ENCODE results near the gene RAMACL.

RAMACL gene

DNA sequence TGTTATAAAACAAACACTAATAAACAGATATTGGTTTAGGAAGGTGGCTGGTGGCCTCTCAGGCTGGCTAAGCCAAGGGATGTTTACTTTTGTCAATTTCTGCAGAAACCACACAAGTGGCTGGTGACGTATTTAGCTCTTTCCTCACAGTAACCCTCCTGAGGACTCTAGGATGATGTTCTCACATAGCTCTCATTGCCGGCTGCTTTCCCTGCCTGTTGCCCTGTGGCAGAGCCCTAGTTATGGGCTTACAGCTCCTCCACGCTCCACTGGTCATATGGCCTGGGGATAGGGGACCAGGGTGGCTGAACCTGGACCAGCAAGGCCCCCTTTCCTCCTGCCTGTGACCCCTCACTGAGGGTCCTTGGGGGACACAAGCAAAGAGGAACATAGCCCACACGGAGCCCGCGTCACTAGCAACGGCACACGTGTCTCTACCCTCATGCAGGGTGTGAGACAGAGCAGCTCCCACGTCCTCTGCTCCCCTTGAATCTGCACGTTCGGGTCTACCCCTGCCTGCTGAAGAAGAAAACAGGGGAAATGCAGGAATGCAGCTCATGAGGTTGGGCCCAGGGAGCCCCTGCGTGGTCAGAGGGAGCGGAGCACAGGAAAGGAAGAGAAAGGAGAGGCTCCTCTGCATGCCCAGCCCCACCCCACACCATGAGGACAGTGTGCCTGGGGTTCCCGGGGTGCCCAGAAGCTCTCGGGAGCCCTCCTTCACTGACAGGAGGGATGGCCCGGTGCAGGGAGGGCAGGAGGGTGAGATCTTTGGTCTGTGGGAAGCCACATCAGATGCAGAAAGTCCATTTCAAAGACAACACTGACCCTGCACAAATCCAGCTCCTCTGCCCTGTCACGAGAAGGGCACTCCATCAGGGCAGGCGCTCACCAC lies 13.9 kb downstream of the RAMACL start:
- no peak for DNase-seq

DNA sequence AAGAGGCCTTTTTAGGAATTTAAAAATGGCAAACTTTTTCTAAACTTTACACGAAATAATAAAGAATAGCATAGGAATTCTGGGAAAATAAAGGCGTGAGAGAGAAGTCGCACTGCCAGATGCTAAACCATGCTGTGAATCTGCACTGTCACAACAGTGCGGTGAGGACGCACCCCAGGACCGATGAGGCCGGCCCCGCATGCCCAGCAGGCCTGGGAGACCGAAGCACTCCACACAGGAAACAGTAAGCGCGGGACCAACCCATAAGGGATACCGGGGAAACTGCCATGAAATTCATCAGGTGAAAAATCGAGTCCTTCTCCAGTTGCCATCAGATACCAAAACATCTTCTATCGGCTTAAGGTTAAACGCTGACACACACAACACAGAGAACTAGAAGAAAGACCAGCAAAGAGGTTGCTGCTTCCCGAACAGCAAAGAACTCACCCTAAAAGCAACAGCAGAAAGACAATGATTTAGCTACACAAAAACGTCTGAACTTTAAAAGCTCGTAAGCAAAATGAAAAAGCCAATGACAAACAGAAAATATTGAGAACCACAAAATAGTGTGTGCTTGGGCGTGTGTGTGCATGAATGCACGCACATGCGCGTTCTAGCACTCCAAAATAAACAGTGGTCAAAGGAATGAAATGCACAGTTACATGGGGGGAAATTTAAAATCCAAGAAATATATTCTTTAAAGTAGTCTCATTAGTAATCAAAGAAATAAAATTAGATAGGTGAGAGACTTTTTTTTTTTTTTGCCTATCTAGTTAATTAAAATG lies 15.4 kb downstream of the RAMACL start:
- DNase-seq = no peak

DNA sequence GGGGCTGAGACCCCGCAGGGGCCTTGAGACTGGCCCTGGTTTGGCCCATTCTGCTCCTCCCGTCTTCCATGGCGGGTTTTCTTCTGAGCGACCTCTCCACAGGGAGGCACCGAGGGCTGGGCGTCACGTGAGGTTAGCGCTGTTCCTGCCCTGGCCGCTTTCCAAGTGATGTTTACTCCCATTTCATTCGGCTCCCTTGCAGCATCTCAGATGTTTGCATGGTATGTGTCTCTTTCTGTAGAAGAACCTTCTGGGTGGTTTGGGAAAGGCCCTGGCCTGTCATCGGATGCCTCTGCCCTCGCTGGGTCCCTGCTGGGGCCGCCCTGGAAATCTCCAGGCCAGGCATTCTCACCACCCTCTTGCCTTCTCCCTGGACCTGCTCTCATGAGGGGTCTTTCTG lies 17.3 kb downstream of the RAMACL start:
- DNase-seq = no peak

DNA sequence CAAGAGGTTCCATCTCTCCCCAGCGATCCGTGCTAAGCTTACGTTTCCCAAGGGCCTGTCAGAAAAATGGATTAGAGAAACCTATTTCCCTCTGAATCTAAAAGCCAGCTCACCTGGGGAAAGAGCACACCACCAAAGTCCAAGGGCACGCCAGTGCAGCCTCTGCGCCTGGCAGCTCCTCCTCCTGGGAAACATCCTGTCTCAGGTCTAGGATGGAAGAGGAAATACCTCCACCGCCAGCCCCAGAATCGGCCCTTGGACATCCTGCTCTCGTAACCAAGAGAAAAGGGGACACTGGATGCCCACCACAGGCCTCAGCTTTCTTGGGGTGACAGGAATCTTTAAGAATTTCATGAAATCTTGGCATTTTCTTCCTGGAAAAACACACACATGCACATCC lies 18.7 kb downstream of the RAMACL start:
- no peak for DNase-seq

DNA sequence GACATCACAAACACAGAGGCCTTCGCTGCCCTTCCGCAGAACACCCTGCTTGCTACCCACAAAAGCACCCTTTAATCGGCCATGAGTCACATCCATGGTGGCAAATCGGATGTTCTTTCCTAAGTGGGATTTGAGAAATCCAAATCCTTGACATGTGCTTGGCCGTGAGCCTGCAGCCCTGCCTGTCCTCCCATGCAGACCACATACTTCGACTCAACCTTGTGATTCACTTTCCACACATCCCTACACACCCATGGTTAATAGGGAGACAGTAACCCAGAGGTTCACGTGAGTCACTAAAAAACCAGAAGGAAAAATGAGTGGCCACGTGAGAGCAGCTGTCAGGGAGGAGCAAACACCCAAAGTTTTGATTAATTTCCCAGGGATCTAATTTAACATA lies 19.4 kb downstream of the RAMACL start:
- DNase-seq = no peak

DNA sequence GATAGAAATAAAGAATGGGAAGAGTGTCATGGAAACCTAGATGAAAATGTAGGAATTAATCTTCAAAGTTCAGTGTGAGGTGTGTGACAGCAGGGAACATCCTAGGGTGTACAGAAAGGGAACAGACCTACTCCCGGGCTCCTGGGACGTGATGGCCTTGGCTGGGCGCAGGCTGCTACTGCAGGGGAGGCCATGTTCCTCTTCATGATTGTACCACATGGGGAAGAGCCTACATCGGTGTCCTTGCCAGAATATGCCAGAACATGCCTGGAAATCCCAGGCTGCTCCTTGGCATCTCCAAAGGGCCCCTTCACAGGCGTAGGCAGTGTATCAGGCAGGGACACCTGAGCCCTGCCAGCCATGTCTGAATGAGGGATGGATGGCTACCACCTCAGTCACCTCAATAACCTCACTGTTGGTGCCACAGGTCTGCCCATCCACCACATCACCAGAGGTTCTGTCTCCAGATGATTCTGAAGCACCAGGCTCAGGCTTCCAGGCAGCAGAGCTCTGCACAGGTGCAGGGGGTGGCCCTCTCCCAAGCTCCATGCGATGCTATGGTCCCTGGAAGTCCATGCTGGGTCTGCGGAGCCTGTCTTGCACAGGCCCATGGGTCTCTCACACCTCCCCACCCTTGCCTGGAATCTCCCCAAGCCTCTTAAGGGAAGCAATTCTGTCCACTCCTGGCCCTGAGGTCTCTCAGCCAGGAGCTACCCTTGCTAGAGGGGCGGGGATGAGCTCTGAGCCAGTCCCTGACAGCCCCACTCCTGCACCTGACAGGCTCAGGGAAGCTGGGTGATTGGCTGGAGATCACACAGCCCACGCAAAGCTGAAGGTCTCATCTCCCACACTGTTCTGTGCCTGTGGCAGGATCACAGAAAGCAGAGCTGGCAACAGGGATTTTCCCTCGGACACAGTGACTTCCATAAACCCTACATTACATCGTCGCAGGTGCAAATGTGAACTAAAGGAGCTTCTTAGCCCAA lies 20.2 kb downstream of the RAMACL start:
- no peak for DNase-seq

DNA sequence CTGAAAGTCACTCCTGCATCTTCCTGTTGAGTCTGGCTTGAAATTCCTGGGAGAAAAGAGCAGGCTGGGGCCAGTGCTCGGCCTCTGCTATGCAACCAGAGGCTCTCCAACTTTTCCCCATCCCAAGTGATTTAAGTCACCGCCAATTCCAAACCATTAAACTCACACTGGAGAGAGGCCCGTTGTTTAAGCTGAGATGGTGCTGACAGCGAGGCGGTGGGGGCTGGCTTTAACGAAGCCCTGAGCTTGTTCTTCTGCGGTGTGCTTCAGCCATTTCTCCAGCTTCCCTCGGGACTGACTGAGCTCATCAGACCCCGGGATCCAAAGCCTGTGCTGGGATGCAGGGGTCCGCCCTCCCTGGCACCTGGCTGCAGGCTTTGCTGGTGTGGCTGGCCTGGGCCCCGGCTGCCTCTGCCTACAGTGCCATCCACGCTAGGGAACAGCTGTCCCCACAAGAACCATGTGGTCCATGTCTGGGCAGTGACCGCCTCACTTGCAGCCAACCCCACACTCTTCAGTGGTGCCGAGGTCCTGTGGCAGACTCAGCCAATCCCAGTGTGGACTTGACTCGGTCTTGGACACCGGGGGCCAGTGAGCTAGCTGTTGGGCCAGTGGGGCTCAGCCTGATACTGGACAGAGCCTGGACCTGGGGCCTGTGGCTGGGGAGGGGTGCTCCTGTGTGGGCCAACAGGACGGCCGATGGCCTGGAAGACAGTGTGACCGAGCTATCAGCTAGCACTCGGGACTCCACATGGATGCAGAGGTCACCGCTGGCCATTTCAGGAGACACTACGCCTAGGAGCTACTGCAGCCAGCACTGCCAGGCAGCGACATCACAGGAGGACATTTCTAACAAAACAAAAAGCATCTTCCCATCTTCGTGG lies 21.2 kb downstream of the RAMACL start:
- DNase-seq = no peak

DNA sequence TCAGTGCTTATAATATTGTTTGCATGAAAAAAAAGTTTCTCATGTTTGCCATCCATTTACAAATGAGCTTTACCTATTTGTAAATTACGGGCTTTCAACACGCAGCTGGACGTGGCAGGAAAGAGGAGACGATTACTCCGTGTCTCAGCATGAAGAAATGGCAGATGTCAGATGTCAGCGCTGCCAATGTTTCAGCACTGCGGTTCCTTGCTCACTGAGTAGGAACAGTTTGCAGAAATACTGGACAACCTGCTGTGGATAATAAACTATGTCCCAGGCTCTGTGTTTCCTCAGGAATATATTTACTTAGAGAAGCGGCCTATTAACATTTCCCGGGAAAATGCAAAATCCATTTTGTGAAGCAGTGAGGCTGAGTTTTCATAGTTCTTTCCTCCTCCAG lies 22.7 kb downstream of the RAMACL start:
- peak; percentile 3 for DNase-seq

DNA sequence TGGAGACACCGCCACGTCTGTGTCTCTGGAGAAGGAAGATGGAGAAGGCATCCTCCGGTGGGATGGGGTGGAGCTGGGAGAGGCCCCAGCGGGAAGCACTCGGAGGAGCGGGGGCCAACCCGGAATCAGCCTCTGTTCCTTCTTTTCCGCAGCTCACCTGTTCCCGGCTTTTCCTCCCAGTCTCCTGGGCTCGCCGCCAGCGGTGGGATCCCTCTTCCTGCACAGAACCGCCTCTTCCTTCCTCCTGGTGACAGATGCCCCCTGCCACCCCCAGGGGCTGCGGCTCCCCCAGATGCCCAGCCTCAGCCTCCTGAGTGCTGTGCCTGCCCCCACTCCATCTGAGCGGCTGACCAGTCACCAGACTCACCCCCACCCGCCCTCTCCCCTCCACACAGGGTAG lies 23.3 kb downstream of the RAMACL start:
- DNase-seq = no peak

DNA sequence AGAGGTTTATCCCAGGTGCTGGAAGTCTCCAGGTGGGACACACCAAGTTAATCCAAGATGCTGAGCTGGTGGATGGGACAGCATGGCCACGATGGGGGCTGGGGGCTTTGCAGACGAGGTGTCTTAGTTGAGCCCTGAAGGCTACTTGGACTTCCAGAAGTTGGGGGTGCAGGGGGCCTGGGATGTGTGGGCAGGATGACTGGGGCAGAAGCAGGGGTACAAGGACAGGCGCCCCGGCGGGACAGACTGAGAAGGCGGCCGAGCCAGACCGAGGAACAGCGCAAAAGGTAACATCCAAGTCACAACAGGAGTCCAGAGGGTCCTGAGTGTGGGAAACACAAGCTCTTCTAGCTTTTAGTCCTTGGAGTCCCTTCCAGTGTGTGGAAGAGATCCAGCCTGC lies 23.8 kb downstream of the RAMACL start:
- DNase-seq = no peak

DNA sequence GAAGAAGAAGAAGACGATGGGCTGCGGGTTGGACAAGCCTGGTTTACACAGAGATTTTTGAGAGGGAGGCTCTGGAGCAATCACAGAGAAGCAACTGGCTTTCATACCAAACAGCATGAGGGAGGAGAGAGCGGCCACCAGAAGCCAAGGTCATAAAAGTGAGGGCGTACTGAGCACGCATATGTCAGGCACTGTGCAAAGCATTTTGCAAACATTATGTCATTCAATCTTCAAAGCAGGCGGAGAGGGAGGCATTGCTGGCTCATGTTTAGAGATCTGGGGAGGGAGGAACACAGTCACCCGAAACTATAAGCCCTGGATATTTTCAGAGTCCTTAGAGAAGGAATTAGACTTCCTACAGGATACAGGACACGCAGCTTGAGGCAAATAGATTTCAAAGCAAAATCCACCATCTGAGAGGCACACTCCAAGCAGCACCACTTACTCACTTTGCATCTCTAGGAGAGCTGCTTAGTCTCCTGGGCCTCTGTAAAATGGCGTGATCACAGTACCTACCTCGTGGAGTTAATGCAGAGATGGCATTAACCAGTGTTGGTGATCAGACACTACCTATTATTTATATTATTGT lies 24.6 kb downstream of the RAMACL start:
- DNase-seq = no peak

DNA sequence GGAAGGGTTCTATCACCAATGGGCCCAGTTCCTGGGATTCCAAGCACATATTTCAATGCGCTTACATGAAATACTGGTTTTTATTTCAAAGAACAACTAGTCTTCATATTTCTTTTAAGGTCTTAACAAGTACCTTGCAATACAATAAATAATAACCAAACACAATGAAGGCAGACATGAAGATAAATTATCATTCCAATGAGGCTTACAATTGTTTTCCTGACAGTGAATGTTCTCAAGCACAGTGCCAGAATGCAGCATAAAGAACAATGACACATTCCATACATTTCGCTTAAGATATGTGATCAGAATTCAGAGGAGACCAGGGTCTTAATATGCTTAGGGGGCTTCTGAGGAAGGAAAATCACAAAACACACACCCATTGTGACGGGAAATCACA lies 26.3 kb downstream of the RAMACL start:
- DNase-seq = no peak

DNA sequence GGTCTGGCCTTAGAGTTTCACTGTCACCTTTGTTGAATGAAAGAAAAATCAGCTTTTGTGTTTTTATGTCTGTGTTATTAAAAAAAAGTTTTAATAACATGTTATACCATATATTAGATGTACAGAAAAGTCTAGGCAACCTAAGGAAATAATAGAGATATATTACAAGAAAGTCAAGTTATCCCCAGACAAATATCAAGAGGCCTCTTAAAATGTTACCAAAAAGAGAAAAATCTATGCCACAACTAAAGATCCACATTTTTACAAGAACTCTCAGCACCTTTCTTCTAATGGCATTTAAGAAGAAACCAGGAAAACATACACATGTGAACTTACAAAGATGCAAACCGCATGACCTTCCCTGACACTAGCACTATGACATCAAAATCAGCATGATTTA lies 26.8 kb downstream of the RAMACL start:
- DNase-seq = no peak

DNA sequence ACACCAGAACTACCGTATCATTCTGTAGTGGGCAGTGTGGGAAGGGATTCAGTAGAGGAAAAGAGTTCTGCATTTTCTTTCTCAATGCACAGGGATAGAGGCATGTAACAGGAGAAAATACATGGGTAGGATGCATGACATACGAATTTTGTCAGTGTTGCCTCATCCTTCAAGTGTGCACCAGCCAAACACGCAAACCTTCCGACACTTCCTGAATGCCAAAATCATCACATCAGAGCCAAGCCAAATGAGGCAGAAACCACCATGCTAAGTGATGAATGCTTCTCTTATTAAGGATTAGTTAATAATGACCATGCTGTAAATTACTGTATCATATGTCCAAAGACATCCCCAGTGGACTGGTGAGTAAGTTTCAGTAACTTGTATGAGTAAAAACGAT lies 27.3 kb downstream of the RAMACL start:
- DNase-seq = no peak

DNA sequence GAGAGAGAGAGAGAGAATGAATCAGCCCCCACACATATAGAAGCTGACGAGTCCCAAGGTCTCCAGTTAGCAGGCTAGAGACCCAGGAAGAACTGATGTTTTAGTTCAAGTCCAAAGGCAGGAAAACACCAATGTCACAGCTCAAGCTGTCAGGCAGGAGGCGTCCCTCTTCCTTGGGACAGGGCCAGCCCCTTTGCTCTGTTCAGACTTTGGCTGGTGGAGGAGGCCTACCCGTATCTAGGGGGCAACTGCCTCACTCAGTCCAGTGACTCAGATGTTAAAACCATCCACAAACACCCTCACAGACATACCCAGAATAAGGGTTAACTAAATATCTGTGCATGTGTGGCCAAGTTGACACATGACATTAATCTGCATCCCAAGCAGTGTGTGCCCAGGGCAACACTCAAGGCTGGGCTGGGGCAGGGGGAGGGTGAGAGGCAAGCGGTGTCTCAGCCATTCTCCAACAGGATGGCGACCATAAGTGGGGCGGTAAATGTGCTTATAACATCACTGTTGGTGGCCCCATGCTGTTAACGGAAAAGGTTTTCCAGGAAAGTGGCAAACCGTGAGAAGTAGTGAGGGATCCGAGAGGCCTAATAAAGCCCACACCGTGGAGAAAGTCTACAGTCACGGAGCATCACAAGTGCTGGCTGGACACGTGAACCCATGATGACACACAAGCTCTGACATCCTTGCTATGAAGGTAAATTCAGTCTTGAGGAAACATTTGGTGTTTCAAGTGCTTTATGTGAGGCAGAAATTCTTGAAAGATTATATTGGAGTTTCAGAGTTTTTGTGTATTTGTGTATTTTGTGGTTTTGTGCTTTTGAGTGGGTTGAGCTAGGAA lies 28.1 kb downstream of the RAMACL start:
- no peak for DNase-seq

DNA sequence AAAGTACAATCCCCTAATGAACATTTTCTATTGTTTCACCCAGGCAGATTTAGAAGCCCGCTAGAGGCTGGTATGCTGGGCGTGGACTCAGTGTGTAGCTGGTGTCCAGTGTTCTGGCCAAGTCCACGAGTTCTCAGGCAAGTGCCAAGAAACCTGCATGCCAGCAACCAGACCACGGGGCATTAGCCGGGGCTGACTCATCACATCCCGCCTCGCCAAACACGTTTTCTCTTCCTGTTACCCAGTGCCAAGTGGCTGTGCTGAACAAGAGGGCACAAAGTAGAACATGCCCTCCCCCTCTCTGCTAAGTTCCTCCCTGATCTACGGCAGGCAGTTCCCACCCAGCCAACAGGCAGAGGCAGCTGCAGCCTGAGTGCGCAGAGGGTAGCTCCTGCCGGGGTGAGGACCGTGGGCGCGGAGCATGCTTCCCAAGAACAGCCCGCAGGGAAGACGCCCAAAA lies 29.6 kb downstream of the RAMACL start:
- DNase-seq = peak; percentile 21

DNA sequence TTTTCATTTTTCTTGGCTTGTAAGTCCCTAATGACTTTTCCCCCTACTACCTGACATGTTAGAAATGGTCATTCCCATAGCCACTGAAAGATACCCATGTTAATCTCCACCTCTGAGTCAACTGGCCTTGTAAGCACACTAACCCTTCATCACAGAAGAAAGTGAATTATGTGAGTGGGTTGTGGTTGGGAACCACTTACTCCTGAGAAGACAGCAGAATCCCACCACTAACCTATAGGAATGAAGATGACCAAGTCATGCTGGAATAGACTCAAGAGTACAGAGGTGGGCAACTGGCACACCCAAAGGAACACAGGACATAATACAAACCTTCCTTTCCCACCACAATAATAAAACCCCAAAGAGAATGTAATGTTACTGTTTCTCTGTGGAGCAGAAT lies 30.1 kb downstream of the RAMACL start:
- no peak for DNase-seq

DNA sequence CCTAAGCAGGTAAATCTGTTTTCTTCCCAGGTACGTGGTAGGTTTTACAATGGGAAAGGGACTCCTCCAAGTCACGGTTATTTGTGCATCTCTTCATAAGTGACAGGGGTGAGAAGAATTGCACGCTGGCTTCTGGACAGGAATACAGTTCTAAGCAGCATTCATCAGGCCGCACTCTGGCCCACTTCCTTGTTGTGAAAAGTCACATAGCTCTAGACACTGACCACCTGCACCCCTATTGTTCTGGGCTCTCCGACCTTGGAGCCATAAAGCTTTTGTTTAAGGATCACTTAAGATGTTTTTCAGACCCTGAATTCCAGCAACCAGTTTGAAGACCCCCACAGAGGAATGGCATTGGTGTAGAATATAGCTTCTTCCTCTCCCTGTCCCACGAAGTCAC lies 31.4 kb downstream of the RAMACL start:
- DNase-seq = no peak

DNA sequence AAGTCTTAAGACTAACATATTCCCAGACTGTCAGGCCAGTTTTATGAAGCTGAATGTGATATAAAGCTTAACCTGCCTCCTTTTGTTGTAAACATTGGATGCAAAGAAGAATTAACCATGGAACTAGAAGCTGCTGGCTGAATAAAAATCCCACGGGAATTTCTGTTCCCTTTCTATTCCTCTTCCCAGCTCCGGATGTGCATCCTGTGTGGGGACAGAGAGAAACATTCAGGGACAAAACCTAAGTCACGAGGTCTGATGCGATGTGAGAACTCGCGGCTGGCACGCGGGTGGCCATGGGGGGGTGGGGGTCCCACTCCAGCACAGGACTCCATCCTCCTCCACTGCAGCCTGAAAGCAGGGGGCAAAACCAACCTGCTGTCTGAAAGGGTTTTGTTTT lies 32.2 kb downstream of the RAMACL start:
- DNase-seq = no peak

DNA sequence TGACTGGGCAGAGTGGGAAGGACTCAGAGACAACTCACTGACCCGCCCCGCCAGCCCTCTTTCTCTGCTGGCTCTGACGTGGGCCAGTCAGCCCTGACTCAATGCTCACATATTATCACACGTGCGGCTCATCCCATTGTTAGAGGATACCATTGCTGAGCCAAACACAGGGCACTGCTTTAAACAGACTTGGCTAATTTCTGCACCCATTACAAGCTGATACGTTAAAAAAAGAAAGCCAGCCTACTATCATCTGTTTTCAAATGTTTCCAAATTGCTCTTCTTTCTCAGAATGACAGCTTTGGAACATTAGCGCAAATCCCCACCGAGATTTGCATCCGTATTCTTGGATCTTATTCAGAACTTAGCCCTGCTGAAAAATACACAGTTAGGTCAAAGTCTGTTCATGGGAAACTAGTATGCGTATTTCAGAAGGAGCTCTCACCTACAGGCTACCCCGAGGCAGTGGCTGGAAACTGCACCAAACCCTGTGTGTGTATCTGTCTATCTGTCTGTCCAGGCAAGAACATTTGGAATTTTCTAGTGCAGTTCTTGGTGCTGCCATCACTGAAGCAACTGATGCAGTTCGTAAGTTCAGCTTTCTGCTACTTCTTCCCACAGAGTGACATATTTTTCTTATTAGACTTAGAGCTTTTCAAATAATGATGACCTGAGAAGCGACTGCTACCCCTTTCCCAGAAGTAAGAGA lies 32.8 kb downstream of the RAMACL start:
- no peak for DNase-seq

Data from COR-L47 (cell line).